C1 segment of cervical spinal cord (tissue), 14 donors: ENCODE measurements around the gene PPDPF.
A peak's percentile ranks its signal among the peaks of the same experiment; 100 is the strongest.
"Not testable (repeated sequence)": the region's sequence is repeated elsewhere in the genome, so short reads cannot be mapped to it uniquely, and the experiment has no call there.

Experiments
- DNase-seq, 14 donors: peaks; one replicate each; lab custom pipeline; 2025; lab: John Stamatoyannopoulos, UW

PPDPF gene

DNA sequence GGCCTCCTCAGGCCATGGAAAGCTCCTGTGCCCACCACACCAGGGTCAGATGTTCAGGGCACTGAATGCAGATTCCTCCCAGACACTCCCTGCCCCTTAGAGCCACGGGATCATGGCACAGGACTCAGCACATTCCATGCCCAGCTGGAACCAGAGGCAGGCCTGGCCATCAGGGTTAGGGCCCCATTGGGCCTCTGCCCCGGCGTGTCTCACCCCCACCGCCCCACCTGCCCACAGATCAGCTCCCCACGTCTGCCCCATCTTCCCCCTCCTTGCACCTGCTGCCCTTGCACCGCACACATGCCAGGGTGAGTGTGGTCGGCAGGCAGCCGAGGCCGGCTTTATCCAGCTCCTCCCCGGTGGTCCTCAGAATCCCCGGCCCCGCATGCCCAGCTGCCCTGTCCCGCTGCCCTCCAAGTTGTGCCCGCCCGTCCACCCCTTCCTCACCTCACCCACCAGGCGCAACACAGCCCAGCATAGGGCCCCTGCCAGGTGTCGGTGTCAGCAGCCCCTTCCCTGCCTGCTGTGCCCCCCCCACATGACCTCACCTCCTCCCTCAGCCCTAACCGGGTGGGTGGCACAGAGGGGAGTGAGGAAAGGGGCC, 29.2 kb downstream of the PPDPF start:
- DNase-seq = no peak

DNA sequence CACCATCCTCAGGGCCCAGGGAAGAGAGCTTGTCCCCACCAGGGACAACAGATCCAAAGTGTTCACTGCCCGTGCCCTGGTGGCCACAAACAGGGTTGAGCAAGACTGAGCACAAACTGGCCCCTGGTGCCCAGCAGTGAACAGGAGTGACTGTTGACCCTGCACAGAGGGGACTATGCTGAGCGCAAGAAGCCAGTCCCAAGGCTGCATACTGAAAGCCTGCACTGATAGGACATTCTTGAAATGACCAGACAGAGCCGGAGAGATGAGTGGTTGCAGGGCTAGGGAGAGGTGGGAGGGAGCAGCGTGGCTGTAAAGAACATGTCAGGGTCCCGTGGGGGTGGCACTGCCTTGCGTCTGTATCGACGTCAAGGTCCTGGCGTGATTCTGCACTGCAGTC, 30.5 kb downstream of the PPDPF start:
- DNase-seq = no peak

DNA sequence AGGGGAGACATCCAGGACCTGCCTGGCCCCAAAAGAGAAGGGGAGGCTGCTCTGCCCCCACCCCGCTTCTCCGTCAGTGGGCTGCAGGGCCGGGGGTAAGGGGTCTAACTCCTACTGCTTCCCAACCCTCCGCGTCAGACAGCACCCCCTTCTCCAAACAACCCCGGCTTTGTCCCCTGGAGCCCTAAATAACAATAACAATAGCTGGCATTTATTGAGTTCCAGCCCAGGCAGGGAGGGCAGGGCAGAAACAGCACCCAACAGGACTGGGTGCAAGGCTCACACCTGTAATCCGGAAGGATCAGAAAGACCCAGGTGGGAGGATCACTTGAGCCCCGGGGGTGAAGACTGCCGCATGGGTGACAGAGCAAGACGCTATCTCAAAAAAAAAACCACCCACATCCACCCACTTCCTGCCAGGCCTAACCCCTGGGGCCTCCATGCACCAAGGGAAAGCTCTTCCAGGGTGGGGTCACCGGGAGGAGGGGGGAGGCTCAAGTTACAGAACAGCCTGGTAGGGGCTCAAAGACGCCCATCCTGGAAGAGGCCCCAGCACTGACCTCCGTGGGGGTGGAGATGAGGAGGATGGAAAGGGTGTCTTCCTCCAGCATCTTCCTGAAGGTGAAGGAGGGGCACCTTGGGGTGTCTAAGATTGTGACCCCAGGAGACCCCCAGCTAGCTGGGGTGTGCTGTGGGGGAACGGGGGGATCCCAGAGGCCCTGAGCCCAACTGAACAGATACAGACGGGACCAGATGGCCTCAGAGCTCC, 32.1 kb downstream of the PPDPF start:
- DNase-seq = no peak

DNA sequence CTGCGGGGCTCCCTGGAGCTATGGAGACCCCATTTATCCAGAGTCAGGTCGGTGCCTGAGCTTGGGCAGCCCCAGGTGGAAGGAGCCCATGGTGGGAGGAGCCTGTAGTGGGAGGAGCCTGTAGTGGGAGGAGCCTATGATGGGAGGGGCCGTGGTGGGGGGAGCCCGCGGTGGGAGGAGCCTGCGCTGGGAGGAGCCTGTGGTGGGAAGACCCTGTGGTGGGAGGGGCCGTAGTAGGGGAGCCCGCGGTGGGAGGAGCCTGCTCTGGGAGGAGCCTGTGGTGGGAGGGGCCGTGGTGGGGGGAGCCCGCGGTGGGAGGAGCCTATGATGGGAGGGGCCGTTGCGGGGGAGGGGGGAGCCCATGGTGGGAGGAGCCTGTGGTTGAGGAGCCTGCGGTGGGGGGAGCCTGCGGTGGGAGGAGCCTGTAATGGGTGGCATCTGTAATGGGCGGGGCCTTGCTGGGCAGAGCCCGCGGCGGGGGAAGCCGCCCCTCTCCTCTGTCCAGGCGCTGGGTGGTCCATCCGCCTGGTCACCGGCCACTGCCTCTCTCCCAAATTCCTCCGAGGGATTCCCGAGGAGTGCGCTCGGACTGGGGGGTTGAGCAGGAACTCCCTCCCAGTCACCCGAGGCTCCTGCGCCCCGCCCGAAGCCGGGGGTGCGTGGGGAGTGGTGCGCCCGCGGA, 32.8 kb downstream of the PPDPF start:
- peak in 3 of 14 donors; percentile 11 to 25 (median 15) for DNase-seq

DNA sequence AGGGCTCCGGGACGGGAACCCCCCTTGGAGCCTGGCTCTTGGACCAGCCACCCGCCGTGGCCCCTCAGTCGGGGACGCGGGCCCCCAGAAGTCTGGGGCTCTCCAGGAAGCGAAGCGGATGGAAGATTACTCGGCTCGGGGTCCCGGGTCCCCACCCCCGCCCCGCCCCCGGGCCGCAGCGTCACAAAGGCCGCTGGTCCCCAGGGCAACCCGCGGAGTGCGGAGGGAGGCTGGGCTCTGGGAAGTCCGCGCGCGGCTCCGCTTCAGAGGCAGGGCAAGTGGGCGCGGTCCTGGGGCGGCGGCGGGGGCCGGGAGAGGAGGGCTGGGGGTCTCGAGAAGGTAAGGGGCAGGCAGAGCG, 33.3 kb downstream of the PPDPF start, which contains the start of gene FNDC11:
Gene FNDC11 (plus strand): TSS at position 227 of the 358 bp plus-strand sequence. CDS start 1,505 bp downstream, outside the sequence.
- no peak for DNase-seq

DNA sequence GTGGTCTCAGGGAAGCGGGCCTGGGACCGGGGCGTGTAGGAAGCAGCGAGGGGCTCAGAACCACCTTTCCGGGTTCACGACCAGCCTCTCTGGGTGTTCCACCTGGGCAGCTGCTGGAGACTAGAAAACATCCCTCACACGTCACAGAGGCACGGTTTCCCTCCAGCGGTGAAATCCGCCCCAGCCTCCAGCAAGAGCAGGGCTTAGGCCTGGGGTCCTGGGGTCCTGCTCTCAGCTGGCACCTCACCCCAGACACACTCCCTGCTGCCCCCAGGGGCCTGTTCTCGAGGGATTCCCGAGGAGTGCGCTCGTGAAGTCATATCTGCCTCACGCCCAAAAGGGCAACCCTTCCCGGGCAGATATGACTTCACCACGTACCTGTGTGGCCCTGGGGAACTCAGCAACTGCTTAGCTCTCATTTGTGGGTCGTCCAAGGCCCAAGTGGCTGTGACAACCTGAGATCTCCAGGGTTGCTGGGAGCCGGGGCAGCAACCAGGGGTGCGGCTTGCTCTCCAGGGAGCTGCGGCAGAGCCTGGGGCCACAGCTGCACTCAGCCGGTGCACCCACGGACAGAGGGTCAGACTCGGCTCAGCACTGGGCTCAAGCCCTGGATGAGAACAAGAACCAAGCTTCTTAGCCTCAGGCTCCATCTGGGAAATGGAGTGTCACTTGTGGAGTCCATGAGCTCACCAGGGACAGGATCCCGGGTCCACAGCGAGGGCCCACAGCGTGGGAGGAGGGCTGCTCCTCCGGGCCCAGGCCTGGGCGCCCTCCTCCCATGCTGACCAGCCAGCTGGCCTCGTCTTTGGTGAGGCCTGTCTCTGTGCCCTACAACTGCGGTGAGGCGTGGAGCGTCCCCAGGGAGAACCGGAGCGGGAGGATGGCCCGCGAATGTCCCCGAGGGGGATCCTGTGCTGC, 34.1 kb downstream of the PPDPF start:
- DNase-seq = no peak

DNA sequence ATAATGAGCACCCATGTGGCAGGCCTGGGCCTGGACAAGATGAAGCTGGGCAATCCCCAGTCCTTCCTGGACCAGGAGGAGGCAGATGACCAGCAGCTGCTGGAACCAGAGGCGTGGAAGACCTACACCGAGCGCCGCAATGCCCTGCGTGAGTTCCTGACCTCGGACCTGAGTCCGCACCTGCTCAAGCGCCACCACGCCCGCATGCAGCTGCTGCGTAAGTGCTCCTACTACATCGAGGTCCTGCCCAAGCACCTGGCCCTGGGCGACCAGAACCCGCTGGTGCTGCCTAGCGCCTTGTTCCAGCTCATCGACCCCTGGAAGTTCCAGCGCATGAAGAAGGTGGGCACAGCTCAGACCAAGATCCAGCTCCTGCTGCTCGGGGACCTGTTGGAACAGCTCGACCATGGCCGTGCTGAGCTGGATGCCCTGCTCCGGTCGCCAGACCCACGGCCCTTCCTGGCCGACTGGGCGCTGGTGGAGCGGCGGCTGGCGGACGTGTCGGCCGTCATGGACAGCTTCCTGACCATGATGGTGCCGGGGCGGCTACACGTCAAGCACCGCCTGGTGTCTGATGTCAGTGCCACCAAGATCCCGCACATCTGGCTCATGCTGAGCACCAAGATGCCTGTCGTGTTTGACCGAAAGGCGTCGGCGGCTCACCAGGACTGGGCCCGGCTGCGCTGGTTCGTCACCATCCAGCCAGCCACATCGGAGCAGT, 35.3 kb downstream of the PPDPF start:
- DNase-seq = no peak

DNA sequence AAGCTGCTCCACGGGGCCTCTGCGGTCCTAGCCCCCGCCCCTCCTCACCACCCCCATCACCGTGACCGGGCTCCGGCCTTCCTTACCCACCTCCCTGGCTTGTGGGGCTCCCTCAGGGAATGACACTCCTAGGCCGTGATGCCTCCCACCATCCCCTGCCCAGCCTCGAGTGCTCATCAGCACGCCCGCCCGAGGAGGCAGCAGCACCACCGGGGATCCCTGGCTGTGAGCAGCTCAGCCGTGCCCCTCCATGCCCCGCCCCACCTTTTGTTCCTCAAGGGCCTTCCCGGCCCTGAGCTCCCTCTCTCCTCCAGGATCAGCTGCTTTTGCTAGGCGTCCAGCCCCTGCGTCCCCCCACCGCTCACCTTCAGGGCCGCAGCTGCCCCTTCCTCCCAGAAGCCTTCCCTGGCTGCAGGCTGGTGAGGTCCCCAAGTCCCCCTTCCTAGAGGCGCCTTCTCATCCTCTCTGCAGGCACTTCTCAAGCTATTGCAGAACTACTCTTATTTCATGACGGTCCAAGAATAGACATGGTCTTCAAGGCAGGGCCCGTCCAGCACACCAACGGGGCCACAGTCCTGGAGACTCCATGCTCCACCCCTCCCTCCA, 36.4 kb downstream of the PPDPF start:
- DNase-seq = no peak

DNA sequence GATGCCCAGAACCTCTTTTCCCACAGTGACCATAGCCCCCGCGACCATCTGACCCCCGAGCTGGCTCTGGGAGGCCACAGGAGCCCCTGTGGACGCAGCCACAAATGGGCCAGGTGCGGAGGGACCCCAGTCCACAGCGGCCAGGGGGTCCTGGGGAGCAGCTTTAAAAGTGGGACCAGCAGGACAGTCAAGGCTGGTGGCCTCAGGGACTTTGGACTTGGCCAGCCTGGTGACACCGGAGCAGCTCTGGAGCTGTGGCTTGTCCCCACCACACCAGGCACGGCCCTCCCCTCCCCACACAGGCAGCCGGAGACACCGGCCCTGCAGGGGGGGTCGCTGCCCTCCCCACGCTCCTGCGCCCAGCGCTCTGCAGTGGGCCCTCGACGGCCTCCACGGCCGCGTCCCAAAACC, 36.9 kb downstream of the PPDPF start:
- DNase-seq = no peak

DNA sequence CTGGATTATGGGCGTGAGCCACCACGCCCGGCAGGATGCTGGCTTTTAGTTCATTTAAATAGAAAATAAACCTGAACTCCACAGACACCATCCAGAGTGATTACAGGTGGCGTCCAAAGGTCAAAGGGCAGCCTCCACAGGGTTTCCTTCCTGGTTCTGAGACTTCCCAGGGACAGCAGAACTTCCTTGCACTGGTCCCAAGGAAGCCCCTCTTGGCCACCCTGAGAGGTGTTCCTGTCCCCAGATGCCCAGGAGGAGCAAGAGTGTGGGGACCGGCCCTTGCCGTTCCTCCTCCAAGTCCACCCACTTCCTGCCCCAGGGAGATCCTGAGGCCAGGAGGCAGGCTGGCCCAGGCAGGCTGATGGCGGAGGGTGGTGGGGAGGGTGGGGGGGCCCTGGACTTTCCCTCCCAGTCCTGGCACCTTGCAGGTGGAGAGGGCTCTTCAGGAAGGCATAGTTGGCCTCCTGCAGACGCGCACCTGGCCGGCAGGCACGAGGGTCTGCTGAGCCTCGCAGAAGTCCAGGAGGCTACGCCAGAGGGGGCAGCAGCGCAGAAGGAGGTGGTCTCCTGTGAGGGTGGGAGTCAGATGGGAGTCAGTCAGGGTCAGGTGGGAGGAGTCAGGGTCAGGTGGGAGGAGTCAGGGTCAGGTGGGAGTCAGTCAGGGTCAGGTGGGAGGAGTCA, 38.4 kb downstream of the PPDPF start:
- no peak for DNase-seq

DNA sequence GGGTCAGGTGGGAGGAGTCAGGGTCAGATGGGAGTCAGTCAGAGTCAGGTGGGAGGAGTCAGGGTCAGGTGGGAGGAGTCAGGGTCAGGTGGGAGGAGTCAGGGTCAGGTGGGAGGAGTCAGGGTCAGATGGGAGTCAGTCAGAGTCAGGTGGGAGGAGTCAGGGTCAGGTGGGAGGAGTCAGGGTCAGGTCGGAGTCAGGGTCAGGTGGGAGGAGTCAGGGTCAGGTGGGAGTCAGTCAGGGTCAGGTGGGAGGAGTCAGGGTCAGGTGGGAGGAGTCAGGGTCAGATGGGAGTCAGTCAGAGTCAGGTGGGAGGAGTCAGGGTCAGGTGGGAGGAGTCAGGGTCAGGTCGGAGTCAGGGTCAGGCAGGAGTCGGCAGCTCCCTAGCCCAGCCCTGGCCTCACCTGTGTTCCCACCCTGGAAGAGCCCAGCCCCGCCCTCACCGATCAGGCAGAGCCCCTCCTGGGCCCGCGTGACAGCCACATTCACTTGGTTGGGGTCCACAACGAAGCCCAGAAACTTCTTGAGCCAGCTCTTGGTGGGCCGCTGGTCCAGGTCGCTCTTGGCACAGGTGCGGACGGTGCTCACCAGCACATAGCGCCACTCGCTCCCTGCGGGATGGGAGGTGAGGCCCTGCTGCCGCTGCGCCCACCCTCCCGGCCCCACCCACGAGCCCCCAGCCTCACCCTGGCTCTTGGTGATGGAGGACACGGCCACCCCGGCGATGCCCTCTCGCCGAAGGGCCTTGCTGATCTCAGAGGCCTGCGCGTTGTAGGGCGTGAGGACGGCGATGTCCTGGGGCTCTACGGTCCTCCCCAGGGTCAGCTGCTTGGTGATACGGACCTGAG, 39.1 kb downstream of the PPDPF start:
- DNase-seq = not testable (repeated sequence)

DNA sequence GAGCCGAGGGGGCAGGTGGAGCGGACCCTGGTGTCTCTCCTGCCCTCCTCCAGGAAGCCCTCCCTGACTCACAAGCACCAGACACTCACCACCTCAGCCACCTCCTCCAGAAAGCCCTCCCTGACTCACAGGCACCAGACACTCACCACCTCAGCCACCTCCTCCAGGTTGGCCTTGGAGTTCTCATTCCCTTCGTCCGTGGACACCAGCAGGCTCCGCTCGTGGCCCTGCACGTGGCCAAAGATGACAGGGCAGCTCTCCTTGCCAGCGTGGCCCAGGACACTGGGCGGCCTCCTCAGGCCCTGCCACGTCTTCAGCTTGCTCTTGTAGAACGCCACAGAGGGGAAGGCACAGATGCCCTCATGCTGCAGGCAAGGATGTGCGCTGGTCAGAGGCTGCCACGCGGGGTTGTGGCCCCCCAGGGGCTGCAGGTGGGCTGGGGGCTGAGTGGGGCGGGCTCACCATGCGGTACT, 39.8 kb downstream of the PPDPF start:
- no peak for DNase-seq

DNA sequence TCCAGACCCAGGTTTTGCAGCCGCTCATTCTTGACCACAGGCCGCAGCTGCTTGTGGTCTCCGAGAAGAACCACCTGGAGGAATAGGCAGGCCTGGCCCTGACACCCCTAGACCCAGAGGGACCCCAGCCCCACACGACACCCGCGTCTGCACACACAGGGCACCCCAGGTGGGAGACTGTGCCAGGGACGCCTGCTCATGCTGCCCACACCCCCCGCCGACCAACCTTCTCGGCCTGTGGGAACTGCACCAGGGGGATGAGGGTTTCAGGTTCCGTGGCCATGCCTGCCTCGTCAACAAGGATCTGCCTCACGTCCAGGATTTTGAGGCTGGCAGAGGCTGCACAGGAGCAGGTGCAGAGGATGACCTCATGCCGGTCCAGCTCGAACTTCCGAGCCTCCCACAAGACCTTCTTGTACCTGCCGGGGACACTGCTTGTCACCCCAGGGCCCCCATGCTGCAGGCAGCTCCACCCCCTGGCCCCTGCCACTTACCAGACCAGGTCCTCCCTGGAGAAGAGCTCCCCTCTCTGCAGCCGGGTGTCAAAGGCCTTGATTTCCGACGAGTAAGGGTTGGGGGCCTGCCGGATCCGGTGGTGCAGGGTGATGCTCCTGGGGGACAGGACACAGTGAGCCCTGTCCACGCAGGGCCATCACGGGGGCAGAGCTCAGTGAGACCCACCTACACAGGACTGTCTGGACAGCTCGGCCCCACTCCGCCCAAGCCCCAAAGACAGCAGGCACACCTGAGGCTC, 40.5 kb downstream of the PPDPF start:
- DNase-seq = no peak

DNA sequence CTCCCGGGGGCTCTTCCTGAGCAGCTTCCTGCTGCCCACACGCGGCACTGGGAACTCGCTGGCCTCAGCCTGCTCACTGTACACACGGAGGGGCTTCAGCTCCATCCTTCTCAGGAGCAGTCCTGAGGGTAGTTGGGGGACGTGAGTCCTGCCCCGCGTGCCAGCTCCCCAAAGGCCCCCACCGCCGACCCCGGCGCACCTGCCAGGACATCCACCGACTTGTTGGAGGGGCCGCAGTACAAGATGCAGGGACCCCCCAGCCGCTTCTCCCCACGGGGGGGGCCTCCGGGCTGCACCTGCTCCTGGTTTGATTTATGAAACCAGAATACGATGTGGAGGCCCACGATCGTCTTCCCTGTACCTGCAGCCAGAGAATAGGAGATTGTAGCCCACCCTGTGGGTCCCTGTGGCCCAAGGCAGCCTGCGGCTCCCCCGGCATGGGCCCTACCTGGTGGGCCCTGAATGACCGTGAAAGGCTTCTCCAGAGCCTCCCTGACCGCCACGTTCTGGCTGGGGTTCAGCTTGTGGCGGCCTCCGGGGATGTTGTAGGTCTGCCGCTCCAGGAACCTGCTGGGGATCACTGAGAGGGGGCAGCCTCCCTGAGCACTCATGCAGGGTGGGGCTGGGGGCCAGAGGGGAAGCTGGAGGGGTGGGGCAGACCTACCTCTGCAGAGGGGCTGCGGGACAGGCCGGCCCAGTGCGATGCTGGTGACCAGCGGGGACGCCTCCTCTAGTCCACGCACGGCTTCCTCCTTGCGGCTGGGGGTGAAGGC, 41.2 kb downstream of the PPDPF start:
- no peak for DNase-seq

DNA sequence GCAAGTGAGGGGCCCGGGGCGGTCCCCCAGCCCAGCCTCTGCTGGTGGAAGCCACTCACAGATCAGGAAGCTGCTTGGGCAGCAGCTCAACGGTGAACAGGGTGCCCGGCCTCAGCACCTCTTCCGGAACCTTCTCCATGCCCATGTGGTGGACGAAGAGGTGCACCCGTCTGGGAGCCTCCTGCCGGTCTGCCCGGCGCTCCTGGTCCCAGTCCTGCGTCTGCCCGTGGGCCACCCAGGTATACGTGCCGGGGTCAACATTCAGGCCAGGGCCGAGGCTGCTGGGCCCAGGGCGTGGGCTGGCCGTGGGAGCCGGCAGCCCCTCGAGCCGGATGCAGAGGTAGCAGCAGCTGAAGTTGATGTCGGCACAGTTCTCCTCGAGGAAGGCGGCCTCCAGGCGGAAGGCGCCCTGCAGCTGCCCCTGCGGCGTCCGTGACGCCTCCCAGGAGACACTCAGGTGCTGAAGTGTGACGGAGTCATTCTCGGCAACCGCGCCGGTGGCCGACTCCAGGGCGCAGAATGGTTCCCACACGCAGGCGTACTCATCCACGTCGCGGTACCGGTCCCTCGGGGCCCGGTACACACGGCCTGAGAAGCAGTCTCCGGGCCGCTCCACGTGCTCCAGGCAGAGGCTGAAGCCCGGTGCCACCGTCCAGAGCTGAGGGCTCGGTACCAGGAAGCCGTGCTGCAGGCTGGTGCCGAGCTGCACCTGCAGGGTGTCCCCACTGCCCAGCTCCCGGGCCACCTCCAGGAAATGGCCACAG, 42.1 kb downstream of the PPDPF start:
- no peak for DNase-seq

DNA sequence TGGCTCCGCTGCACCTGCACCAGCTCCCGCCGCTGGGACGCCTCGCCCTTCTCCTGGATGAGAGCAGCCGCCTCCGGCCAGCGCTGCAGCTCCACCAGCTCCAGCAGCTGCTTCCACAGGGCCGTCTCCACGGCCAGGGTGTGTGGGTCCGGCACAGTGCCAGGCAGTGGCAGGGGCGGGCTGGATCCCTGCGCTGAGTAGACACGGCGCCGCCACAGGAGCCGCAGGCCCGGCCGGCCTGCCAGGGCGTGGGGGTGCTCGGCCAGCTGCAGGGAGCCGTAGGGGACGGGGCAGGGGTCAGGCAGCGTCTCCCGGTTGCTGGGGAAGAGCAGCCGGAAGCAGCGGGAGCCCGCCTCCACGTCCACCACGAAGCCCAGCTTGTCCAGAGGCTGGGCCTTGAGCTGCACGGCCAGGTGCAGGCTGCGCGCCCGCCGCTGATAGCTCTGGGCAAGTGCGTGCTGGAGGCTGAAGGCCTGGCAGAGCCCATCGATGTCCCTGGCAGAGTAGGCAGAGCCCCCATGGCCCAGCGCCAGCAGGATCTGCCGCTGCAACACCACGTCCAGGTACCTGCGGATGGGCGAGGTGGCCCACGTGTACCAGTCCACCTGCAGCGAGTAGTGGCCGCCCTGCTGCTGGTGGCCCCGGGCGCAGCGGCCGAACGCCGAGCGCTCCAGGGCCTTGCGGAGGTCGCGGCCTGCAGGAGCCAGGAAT, 42.8 kb downstream of the PPDPF start:
- DNase-seq = no peak
